Mesenchymal stem cell (in vitro differentiated cells and primary cell): ENCODE measurements around the gene SSBP2.

Experiments used
- DNase-seq: peaks from one replicate; pipeline ENCODE4 v3.0.0-alpha.2; 2013
- H2AFZ ChIP-seq: one replicate; pipeline ENCODE4 v1.6.1; 2013; ENCODE audit warnings: low read depth, mild to moderate bottlenecking, control low read depth, inconsistent platforms, low read length, moderate library complexity
- H2AK5ac ChIP-seq: 2 replicates; pipeline ENCODE4 v1.6.1; 2013; ENCODE audit warnings: low read length, moderate library complexity, mild to moderate bottlenecking, inconsistent platforms; ENCODE audit not compliant: severe bottlenecking
- H2BK120ac ChIP-seq: one replicate; pipeline ENCODE4 v1.6.1; 2013; ENCODE audit warnings: low read depth, mild to moderate bottlenecking, inconsistent platforms, low read length, moderate library complexity
- H2BK12ac ChIP-seq, 2 experiments: one replicate each; pipeline ENCODE4 v1.6.1; 2013; ENCODE audit warnings: inconsistent platforms in 2 of 2, low read length in 2 of 2, mild to moderate bottlenecking in 2 of 2, moderate library complexity in 2 of 2, control low read depth in 1 of 2
- H2BK15ac ChIP-seq: one replicate; pipeline ENCODE4 v1.6.1; 2013; ENCODE audit warnings: mild to moderate bottlenecking, low read depth, inconsistent platforms; ENCODE audit not compliant: poor library complexity, severe bottlenecking
- H2BK5ac ChIP-seq: 2 replicates; pipeline ENCODE4 v1.6.1; 2013; ENCODE audit warnings: low read depth, mild to moderate bottlenecking, low read length, control low read depth, inconsistent platforms; ENCODE audit not compliant: poor library complexity, severe bottlenecking
- H3K14ac ChIP-seq, 2 experiments: one replicate each; pipeline ENCODE4 v1.6.1; 2013; ENCODE audit warnings: inconsistent platforms in 2 of 2, low read length in 2 of 2, control low read depth in 1 of 2, mild to moderate bottlenecking in 1 of 2, moderate library complexity in 1 of 2
- H3K18ac ChIP-seq, 2 experiments: one replicate each; pipeline ENCODE4 v1.6.1; 2013; ENCODE audit warnings: inconsistent platforms in 2 of 2, low read length in 2 of 2, control low read depth in 1 of 2, low read depth in 1 of 2, mild to moderate bottlenecking in 1 of 2
- H3K23ac ChIP-seq, 2 experiments: one replicate each; pipeline ENCODE4 v1.6.1; 2013; ENCODE audit warnings: inconsistent platforms in 2 of 2, low read length in 2 of 2, mild to moderate bottlenecking in 2 of 2, moderate library complexity in 2 of 2, control low read depth in 1 of 2
- H3K27ac ChIP-seq: 2 replicates; pipeline ENCODE4 v1.5.1; 2013; ENCODE audit warnings: mild to moderate bottlenecking, moderate library complexity, low read length, control low read depth, inconsistent platforms; ENCODE audit not compliant: poor library complexity, severe bottlenecking
- H3K27me3 ChIP-seq, 2 experiments: 2 replicates each; pipeline versions ENCODE4 v1.6.1 to v1.7.0; 2013; ENCODE audit warnings: low read length in 2 of 2, mild to moderate bottlenecking in 2 of 2, moderate library complexity in 2 of 2, control low read depth in 1 of 2, inconsistent platforms in 1 of 2; ENCODE audit not compliant: control insufficient read depth in 1 of 2, insufficient read depth in 1 of 2
- H3K36me3 ChIP-seq, 2 experiments: 2 replicates each; pipeline versions ENCODE4 v1.6.1 to v1.7.0; 2013; ENCODE audit warnings: low read length in 2 of 2, control low read depth in 1 of 2, inconsistent platforms in 1 of 2, low read depth in 1 of 2, mild to moderate bottlenecking in 1 of 2; ENCODE audit not compliant: insufficient read depth in 2 of 2, control insufficient read depth in 1 of 2
- H3K4ac ChIP-seq, 2 experiments: one replicate each; pipeline ENCODE4 v1.6.1; 2013; ENCODE audit warnings: inconsistent platforms in 2 of 2, low read length in 2 of 2, mild to moderate bottlenecking in 2 of 2, moderate library complexity in 2 of 2, control low read depth in 1 of 2, low read depth in 1 of 2
- H3K4me1 ChIP-seq: 2 replicates; pipeline ENCODE4 v1.6.1; 2013; ENCODE audit warnings: low read depth, low read length, control low read depth; ENCODE audit not compliant: control insufficient read depth, insufficient read depth
- H3K4me2 ChIP-seq: 2 replicates; pipeline ENCODE4 v1.6.1; 2013; ENCODE audit warnings: low read length, mild to moderate bottlenecking, inconsistent platforms; ENCODE audit not compliant: poor library complexity, severe bottlenecking
- H3K4me3 ChIP-seq, 2 experiments: 2 replicates each; pipeline versions ENCODE4 v1.5.1 to v1.7.0; 2013; ENCODE audit warnings: low read length in 2 of 2, mild to moderate bottlenecking in 2 of 2, control low read depth in 1 of 2, low read depth in 1 of 2; ENCODE audit not compliant: insufficient read depth in 1 of 2
- H3K79me1 ChIP-seq: replicated peaks from 2 replicates; pipeline ENCODE4 v1.6.1; 2013; ENCODE audit warnings: mild to moderate bottlenecking, control low read depth, low read length, inconsistent platforms; ENCODE audit not compliant: poor library complexity, severe bottlenecking
- H3K9ac ChIP-seq: 2 replicates; pipeline ENCODE4 v1.7.0; 2013; ENCODE audit warnings: mild to moderate bottlenecking, low read length, moderate library complexity
- H3K9me3 ChIP-seq: 2 replicates; pipeline ENCODE4 v1.7.0; 2013; ENCODE audit warnings: mild to moderate bottlenecking, low read length; ENCODE audit not compliant: control insufficient read depth
- H4K8ac ChIP-seq: one replicate; pipeline ENCODE4 v1.6.1; 2013; ENCODE audit warnings: inconsistent platforms, mild to moderate bottlenecking, low read length, moderate library complexity
- H4K91ac ChIP-seq: one replicate; pipeline ENCODE4 v1.6.1; 2013; ENCODE audit warnings: mild to moderate bottlenecking, low read length, inconsistent platforms
- WGBS: methylation state at CpG from one replicate; pipeline ENCODE4 v1.1.7; 2013; ENCODE audit warnings: mixed read lengths; 5-methylcytosine and 5-hydroxymethylcytosine counted together

The SSBP2 gene

DNA sequence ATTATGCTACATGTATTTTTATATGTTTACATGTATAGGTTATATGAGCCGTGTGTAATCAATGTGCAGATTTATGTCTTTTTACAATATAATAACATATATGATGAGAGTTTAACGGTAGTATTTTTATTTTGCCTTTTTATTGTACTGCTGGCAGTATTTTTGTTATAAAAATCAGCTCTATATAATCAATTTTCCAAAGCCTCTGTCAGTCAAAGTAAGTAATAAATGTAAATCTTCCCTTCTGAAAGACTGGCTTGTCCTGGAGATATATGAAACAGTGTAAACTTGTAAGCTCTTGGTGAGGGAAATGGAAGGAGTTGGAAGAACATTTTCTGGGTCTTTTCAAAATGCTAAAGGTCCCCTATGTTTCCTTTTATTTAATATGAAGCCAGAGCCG is 173.8 kb downstream of the SSBP2 start:
- Histone ChIP-seq H3K79me1 (no peaks in the 10 kb centered on the region), H3K4me3 (no peak overlapping the region), H3K23ac (no peak overlapping the region), H3K27ac (no peak overlapping the region), H3K4ac (no peak overlapping the region), H3K4me2 (no peak overlapping the region), H2BK12ac (no peak overlapping the region), H3K9me3 (no peaks in the 10 kb centered on the region), H2AK5ac (no peak overlapping the region), H3K27me3 (no peaks in the 10 kb centered on the region), H3K14ac (no peak overlapping the region), H3K4me1 (no peaks in the 10 kb centered on the region), H3K36me3 (no peaks in the 10 kb centered on the region), H4K91ac (no peak overlapping the region), H2BK15ac (no peak overlapping the region), H2AFZ (no peak overlapping the region), H3K9ac (no peak overlapping the region), H3K18ac (no peak overlapping the region), H4K8ac (no peak overlapping the region), H2BK120ac (no peak overlapping the region), H2BK5ac (no peak overlapping the region)
- no peak for DNase-seq
- 100% methylated on average over 1 of the region's 3 CpGs for WGBS

DNA sequence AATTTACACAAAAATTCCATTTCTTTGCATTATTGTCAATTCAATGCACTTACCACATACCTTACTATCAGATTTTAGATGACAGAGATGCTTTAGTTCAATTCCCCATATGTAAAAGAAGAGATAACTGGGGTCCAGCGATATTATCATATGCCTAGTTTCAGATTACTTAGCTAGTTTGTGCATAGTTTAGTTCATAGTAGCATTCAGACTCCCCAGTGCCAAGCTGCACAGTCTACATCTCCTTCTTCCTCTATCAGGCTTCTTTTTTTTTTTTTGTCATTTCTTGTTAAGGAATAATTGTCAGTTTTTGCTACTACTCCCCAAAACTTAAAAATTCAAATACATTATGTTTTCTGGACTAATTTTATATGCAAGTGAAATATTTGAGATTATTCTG is 175.0 kb downstream of the SSBP2 start:
- no peak overlapping the region for H2BK15ac ChIP-seq
- no peak overlapping the region for H2BK120ac ChIP-seq
- WGBS, result no CpG with 5 or more reads among the region's 1 CpG
- H2AK5ac ChIP-seq, result no peak overlapping the region
- H3K36me3 ChIP-seq, result no peaks in the 10 kb centered on the region
- H4K8ac ChIP-seq, result no peak overlapping the region
- no peaks in the 10 kb centered on the region for H3K79me1 ChIP-seq
- H3K18ac ChIP-seq, result no peak overlapping the region
- H3K4me1 ChIP-seq, result no peaks in the 10 kb centered on the region
- H3K9me3 ChIP-seq, result no peaks in the 10 kb centered on the region
- H3K4me2 ChIP-seq, result no peak overlapping the region
- no peaks in the 10 kb centered on the region for H3K27me3 ChIP-seq
- no peak overlapping the region for H2AFZ ChIP-seq
- H3K27ac ChIP-seq, result no peak overlapping the region
- H2BK5ac ChIP-seq, result no peak overlapping the region
- H3K23ac ChIP-seq, result no peak overlapping the region
- no peak for DNase-seq
- no peak overlapping the region for H2BK12ac ChIP-seq
- no peak overlapping the region for H3K4me3 ChIP-seq
- no peak overlapping the region for H3K14ac ChIP-seq
- no peak overlapping the region for H3K9ac ChIP-seq
- no peak overlapping the region for H3K4ac ChIP-seq
- H4K91ac ChIP-seq, result no peak overlapping the region

GRCh38 chr5:81572201-81572600 is 178.7 kb downstream of the SSBP2 start:
- no peak overlapping the region for H2BK15ac ChIP-seq
- no peak overlapping the region for H3K14ac ChIP-seq
- H3K18ac ChIP-seq, result no peak overlapping the region
- H3K36me3 ChIP-seq, result peaks cover 3 to 4% of the 10 kb centered on the region in 2 experiments
- no peak overlapping the region for H2AFZ ChIP-seq
- no peak overlapping the region for H3K23ac ChIP-seq
- no peak for DNase-seq
- no peak overlapping the region for H3K9ac ChIP-seq
- no peaks in the 10 kb centered on the region for H3K9me3 ChIP-seq
- no peak overlapping the region for H4K91ac ChIP-seq
- no peak overlapping the region for H2BK120ac ChIP-seq
- H3K4ac ChIP-seq, result no peak overlapping the region
- H3K27ac ChIP-seq, result no peak overlapping the region
- no peak overlapping the region for H3K4me2 ChIP-seq
- no peak overlapping the region for H3K4me3 ChIP-seq
- no peak overlapping the region for H4K8ac ChIP-seq
- no peak overlapping the region for H2BK5ac ChIP-seq
- no peak overlapping the region for H2AK5ac ChIP-seq
- H3K79me1 ChIP-seq, result no peaks in the 10 kb centered on the region
- no peaks in the 10 kb centered on the region for H3K27me3 ChIP-seq
- H3K4me1 ChIP-seq, result no peaks in the 10 kb centered on the region
- H2BK12ac ChIP-seq, result no peak overlapping the region

GRCh38 chr5:81558188-81558587 is 192.7 kb downstream of the SSBP2 start:
- no peak overlapping the region for H3K14ac ChIP-seq
- H3K23ac ChIP-seq, result no peak overlapping the region
- H3K9me3 ChIP-seq, result no peaks in the 10 kb centered on the region
- no peak overlapping the region for H3K4ac ChIP-seq
- H2AK5ac ChIP-seq, result no peak overlapping the region
- H2BK5ac ChIP-seq, result no peak overlapping the region
- no peak overlapping the region for H2AFZ ChIP-seq
- no peak overlapping the region for H2BK120ac ChIP-seq
- DNase-seq, result no peak
- H4K91ac ChIP-seq, result no peak overlapping the region
- no peak overlapping the region for H3K18ac ChIP-seq
- no CpG with 5 or more reads among the region's 1 CpG for WGBS
- H2BK12ac ChIP-seq, result no peak overlapping the region
- H3K4me2 ChIP-seq, result no peak overlapping the region
- no peak overlapping the region for H3K4me3 ChIP-seq
- H3K9ac ChIP-seq, result no peak overlapping the region
- H3K4me1 ChIP-seq, result no peaks in the 10 kb centered on the region
- no peak overlapping the region for H2BK15ac ChIP-seq
- no peak overlapping the region for H3K27ac ChIP-seq
- no peaks in the 10 kb centered on the region for H3K36me3 ChIP-seq
- H3K27me3 ChIP-seq, result no peaks in the 10 kb centered on the region
- no peaks in the 10 kb centered on the region for H3K79me1 ChIP-seq
- no peak overlapping the region for H4K8ac ChIP-seq
